Hepatic stellate cell (primary cell): ENCODE measurements around the gene CTDSP1.

ENCODE experiments used
- DNase-seq: peaks from one replicate; pipeline ENCODE4 v3.0.0; 2011; ENCODE audit warnings: low spot score

Gene CTDSP1

DNA sequence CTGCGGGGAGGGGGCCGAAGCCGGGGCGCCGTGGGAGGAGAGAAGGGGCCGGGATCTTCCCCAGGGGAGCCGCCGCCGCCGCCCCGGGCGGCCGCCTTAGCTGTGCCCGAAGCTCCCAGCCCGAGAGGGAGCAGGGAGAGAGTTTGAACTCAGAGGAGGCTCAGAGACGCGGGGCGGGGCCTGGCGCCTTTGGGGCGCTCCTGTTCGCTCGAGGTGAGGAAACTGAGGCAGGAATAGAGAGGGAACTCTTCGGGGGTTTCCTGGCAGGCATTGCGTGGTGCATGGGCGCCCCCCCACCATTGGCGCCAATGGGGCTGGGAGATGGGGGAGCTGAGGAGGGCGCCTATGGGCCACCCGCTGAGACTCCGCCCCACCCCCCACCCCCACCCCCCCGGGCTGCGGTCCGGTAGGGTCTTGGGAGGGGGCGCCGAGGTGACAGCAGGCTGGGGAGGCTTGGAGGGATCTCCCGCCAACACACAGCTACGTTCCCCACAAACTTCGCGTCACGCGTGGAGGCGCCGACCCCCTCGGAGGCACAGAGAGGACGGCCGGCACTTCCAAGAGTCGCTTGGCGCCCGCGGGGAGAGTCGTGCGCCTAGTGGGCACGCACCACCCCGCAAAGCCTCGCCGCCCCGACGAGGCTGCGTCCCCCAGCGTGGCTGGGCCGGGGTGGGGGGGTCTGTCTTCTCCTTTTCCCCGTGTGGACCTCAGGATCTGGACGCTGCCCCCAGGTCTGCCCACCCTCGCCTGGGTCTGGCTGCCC lies 680 bp downstream of the CTDSP1 start:
- peak; percentile 65 for DNase-seq

DNA sequence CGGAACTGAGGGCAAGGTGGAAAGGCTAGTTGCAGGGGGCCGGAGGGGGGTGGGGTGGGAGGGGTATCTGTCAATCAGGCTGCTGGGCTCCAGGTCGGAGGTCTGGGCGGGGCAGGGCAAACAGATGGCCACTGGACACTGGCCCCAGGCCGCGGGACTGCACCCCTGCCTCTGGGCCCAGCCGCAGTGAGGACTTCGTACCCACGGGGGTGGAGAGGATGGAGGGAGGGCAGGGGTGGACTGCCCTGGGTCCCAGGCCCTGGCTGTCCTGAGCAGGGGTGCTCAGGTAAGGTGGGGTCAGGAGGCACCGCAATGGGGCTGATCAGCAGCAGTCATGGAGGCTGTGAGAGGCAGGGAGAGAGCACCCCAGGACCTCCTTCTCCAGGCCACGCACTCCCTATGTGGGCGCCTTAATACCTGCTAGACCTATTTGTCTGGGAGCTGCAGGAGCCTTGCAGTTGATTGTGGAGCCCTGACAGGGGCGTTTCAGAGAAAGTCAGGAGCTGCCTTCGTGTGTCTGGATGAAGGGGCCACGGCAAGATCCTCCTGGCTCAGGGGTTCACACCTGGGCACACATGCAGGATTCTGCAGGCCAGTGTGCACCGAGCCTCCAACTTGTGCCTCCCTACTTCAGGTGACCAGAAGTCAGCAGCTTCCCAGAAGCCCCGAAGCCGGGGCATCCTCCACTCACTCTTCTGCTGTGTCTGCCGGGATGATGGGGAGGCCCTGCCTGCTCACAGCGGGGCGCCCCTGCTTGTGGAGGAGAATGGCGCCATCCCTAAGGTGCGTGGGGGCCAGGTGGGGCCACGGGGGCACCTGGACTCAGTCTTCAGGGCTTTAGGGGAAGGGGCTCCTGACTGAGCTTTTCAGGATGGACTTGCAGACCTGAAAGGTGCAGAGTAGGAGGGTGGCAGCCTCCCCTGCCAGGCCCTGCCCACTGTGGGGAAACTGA lies 1.5 kb downstream of the CTDSP1 start:
- DNase-seq: peak; percentile 40

DNA sequence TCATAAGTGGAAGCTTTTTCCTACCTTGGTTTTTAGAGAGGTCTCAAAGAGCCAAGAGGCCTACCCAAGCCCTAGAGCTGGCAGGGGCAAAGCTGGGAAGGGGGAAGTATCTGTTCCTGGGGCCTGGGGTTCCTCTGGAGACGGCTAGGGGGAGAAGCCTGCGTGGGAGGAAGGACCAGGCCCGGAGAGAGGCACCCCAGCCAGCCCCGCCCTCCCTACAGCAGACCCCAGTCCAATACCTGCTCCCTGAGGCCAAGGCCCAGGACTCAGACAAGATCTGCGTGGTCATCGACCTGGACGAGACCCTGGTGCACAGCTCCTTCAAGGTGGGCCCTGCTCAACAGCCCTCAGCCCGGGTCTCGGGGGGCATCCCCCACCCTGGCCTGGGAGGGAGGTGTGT lies 2.2 kb downstream of the CTDSP1 start:
- DNase-seq: no peak

DNA sequence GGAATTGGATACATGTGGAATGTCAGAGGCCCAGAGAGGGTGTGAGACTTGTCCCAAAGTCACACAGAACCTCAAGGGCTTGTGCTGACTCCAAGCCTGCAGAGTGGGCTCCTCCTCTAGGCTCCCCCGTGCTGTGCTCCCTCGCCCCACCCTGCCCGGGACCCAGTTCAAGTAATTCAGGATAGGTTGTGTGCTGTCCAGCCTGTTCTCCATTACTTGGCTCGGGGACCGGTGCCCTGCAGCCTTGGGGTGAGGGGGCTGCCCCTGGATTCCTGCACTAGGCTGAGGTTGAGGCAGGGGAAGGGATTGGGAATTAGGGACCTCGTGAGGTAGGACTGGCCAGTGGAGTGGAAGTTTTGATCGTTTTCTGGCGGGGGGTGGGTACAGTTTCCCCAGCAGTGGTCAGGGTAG lies 2.8 kb downstream of the CTDSP1 start:
- DNase-seq: no peak

DNA sequence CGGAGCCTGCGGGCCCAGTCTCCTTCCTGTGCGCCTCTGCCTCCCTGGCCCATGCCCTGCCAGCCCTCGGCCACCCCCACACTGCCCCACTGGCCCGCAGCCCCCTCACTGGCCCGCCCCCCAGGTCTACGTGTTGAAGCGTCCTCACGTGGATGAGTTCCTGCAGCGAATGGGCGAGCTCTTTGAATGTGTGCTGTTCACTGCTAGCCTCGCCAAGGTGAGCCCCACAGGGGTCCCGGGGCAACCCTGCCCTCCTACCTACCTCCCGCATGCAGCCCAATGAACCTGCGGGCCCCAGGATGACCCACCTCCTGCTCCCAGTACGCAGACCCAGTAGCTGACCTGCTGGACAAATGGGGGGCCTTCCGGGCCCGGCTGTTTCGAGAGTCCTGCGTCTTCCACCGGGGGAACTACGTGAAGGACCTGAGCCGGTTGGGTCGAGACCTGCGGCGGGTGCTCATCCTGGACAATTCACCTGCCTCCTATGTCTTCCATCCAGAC lies 3.3 kb downstream of the CTDSP1 start:
- no peak for DNase-seq

DNA sequence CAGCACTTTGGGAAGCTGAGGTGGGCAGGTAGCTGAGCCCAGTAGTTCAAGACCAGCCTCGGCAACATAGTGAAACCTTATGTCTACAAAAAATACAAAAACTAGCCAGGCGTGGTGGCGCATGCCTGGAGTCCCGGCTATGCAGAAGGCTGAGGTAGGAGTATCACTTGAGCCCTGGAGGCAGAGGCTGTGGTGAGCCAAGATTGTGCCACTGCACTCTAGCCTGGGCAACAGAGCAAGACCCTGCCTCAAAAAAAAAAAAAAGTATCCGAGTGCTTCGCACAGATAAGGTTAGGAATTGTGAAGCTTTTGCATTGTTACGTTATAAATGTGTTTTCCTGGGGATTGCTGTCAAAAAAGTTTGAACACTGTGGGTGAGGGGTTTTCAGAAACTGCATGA lies 4.1 kb downstream of the CTDSP1 start:
- no peak for DNase-seq

DNA sequence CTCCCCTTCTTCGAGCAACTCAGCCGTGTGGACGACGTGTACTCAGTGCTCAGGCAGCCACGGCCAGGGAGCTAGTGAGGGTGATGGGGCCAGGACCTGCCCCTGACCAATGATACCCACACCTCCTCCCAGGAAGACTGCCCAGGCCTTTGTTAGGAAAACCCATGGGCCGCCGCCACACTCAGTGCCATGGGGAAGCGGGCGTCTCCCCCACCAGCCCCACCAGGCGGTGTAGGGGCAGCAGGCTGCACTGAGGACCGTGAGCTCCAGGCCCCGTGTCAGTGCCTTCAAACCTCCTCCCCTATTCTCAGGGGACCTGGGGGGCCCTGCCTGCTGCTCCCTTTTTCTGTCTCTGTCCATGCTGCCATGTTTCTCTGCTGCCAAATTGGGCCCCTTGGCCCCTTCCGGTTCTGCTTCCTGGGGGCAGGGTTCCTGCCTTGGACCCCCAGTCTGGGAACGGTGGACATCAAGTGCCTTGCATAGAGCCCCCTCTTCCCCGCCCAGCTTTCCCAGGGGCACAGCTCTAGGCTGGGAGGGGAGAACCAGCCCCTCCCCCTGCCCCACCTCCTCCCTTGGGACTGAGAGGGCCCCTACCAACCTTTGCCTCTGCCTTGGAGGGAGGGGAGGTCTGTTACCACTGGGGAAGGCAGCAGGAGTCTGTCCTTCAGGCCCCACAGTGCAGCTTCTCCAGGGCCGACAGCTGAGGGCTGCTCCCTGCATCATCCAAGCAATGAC lies 4.8 kb downstream of the CTDSP1 start:
- DNase-seq: no peak

DNA sequence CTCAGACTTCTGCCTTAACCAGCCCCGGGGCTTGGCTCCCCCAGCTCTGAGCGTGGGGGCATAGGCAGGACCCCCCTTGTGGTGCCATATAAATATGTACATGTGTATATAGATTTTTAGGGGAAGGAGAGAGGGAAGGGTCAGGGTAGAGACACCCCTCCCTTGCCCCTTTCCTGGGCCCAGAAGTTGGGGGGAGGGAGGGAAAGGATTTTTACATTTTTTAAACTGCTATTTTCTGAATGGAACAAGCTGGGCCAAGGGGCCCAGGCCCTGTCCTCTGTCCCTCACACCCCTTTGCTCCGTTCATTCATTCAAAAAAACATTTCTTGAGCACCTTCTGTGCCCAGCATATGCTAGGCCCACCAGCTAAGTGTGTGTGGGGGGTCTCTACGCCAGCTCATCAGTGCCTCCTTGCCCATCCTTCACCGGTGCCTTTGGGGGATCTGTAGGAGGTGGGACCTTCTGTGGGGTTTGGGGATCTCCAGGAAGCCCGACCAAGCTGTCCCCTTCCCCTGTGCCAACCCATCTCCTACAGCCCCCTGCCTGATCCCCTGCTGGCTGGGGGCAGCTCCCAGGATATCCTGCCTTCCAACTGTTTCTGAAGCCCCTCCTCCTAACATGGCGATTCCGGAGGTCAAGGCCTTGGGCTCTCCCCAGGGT lies 5.5 kb downstream of the CTDSP1 start:
- no peak for DNase-seq

DNA sequence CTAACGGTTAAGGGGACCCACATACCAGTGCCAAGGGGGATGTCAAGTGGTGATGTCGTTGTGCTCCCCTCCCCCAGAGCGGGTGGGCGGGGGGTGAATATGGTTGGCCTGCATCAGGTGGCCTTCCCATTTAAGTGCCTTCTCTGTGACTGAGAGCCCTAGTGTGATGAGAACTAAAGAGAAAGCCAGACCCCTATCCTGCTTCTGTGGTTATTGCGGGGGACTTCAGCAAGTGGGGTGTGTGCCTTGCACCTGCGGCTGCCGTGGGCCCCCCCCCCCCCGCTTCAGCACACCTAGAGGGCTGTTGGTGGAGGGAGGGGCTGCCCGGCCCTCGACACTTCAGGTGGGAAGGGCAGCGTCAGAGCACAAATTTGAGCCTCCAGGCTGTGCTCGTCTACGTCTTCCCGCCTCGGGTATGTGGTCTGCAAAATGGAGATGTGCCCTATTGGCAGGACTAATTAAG lies 6.1 kb downstream of the CTDSP1 start:
- DNase-seq: no peak

DNA sequence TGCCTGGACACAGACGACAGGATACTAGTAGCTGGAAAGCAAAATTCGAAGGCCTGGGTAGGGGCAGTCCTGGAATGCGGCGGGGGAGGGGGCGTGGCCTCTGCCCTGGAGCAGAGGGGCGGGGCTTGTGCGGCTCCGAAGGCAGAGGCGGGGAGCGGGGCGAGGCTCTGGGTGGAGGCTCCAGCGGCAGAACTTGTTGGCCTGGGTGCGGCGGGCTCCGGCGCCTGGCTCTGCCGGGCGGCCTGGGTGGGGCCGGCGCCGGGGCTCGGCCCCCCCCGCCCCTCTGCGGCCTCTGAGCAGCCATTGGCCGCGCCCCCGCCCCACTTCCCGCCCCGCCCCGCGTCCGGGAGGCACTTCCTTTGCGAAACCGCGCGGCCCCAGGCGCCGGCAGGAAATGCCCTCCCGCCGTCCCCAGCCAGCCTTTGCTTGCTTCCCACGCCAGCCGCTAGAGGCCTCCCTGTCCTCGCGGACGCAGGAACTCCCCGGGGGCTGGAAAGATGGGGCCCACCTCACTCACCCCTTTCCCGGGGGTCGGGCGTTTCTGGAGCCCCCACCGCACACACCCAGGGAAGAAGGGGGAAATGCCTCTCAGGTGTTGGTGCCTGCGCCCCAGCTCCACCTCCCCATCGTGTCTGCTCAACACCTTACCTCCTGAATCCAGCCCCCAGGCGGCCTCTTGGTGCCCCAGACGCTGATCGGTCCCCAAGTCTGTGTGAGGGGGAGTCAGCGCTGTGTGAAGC lies 6.7 kb downstream of the CTDSP1 start:
- DNase-seq: peak; percentile 93

DNA sequence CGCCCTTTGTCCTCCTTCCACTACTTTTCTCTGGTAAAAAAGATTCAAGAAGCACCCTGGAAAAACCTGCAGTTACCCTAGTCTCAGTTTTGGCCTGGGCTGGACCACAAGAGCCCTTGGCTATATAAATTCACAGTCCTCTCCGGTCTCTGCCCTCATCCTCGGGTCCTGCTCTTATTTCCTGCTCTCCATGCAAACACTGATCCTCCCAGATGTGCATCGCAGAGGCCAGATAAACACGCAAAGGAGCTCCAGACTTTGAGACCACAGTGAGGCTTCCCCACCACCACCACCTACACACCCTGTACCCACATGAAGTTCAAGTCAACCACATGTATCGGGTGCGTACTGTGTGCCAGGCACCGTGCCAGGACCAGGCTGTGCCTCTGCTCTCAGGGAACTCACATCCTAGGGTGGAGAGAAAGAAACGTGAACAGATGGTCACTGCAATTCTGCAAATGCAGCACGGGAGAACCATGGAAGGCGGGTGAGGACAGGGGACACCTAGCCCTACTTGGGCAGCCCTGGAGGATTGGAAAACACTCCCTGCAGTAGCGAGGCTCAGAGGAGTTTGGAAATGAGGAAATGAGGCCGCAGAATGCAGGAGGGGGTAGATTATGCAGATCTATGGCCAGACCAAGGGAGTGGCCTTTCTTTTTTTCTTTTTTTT lies 7.4 kb downstream of the CTDSP1 start:
- DNase-seq: peak; percentile 37

DNA sequence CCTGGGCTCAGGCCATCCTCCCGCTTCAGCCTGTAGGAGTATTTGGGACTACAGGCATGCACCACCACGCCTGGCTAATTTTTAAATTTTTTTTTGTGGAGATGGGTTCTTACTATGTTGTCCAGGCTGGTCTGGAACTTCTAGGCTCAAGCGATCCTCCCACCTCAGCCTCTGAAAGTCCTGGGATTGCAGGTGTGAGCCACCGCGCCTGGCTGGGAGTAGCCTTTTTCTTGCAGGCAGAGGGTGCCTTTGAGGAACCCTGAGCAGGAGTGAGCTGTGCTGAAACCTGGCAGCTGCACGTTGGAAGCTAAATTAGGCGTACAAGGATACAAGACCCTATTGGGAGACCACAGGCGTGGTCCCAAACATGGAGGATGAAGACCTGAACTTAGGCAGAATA lies 8.0 kb downstream of the CTDSP1 start:
- no peak for DNase-seq

DNA sequence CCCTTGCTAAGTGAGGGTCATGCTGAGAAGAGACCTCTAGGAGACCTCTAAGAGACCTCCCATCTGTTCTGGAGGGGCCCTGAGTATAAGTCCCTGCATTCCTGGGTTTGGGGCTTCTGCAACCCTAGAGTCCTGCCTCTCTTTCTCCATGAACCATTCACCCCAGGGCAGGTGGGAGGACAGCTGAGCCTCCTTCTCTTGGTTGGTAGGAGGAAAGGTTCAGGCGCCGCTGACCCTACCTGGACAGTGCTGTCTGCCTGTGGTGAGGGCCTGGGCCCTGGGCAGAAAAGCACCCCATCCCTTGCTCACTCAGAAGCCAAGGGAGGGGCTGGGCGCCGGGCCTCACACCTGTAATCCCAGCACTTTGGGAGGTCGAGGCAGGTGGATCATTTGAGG lies 18.7 kb downstream of the CTDSP1 start:
- DNase-seq: no peak

DNA sequence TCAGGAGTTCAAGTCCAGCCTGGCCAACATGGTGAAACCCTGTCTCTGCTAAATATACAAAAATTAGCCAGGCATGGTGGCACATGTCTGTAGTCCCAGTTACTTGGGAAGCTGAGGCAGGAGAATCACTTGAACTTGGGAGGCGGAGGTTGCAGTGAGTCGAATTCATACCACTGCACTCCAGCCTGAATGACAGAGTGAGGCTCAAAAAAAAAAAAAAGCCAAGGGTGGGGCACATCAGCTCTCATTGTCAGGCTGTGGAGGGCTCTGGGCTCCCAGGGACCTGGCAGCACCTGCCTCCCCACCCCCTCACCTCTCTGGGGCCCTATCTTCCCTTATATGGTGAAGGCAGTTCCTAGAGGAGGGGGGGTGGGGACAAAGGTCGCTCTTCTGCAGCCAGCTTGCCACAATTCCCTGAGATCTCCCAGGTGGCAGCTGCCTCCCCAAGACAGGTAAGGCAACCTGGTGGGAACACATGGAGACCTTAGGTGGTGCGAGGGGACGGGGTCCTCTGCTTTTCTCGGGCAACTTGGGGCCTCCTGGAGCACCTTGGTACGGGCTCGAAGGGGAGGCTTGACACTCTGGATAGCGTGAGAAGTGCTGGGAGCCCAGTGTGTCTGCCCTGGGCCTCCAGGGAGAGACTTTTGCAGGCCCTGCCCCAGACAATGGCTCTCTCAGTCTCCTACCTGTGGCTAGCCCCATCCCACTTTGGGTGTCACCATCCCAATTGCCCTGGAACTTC lies 19.2 kb downstream of the CTDSP1 start, which contains the start of gene VIL1:
Gene VIL1, plus strand, starts transcription at position 407 of the 742 bp plus-strand sequence. CDS start 4,656 bp downstream, outside the sequence.
- DNase-seq: no peak

DNA sequence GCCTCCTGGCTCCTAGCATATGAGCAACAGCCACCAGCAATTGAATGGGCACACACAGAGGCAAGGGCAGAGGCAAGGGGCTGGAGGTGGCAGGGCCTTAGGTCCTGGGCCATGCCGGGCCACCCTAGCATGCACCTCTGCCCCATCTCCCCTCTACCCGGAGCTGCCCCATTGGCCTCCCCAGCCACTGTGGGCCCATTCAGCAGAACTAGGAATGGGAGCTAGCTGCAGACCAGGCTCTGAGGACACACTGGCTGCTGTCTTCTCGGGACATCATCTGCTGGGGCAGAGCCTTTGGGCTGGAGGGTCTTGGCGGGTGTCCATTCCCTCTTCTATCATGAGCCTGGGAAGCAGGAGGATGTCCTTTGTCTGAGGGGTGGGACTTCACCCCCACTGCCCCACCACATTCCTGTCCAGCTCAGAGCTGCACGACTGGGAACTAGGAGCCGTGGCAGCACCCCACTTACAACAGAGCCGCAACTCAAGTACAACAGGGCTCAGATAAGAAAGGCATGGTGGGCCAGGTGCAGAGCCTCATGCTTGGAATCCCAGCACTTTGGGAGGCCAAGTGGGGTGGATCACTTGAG lies 20.1 kb downstream of the CTDSP1 start:
- DNase-seq: no peak

DNA sequence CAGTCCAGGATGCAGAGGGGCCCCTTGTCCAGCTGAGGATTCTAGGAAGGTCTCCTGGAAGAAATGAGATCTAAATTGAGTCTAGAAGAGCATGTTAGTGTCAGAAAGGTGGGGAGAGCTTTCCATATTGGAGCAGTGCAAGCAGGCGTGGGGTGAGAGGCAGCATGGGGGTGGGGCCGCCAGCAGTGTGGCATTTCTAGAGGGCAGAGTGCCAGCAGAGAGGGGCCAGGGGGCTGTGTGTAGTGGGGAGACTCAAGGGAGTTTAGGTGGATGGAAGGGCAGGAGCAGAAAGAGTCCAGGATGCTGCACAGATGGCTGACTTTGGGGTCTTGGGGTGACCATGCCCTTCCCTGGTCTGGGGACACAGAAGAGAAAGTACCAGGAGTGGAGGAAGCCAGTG lies 21.4 kb downstream of the CTDSP1 start:
- DNase-seq: no peak

DNA sequence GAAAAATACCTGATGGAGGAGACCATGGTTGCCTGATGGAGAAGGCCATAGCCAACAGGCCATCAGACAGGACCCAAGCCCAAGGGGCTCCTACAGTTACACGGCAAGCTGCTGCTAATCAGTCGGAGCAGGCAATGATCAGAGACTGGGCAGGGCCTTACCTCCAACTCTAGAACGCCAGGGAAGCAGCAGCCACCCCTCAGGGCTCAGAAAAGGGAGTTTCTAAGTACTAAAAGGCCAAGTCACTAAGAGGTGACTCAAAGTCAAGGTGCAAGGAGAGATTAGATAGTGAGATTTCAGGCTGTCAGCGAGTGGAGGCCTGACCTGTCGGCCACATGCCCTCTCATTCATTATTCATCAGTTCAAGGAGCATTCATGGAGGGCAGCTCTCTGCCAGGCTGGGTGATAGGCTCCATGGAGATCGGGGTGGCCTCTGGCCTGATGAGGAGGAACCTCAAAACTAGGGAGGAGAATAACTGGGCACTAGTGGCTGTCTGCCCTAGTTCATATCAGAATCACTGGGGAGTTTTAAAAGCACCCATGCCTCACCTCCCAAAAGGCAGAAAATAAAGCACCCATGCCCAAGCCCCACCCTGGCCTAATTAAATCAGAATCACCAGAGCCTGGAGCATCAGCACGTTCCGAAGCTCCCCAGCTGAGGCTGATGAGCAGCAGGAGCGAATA lies 22.9 kb downstream of the CTDSP1 start:
- DNase-seq: no peak

DNA sequence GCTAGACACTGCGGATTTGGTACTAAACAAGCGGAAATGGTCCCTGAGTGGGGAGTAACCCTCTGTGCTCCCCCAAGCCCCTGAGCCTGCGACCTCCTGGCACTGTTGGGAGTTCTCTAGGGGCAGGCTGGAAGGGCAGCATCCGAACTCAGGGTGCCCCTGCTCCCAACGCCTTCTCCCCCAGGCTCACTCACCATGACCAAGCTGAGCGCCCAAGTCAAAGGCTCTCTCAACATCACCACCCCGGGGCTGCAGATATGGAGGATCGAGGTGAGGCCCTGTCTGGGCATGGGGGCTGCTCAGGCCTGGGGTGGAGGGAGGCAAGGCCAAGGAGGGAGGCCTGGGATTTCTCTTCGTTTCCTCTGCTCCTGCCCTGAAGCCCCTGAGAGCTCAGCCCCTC lies 23.9 kb downstream of the CTDSP1 start:
- no peak for DNase-seq

DNA sequence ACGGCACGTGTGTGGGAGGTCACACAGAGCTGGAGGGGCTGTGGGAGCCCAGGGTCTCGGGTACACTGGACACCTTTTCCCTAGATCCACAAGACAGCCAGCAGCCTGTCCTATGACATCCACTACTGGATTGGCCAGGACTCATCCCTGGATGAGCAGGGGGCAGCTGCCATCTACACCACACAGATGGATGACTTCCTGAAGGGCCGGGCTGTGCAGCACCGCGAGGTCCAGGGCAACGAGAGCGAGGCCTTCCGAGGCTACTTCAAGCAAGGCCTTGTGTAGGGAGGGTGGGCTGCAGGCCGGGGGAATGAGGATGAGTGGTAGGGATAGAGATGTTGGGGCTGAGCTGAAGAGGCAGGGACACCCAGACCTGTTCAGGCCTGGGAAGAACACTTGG lies 25.9 kb downstream of the CTDSP1 start:
- no peak for DNase-seq
